Fibroblast of villous mesenchyme (primary cell): Measurements from ENCODE around the gene RNU1-4. TPM values are rescaled to one million over a fixed set of nuclear protein-coding genes. Genes with fewer than 3 reads are reported as not detected.
"Not testable (repeated sequence)": the region's sequence is repeated elsewhere in the genome, so short reads cannot be mapped to it uniquely, and the experiment has no call there.

Experiments
- DNase-seq: peaks from one replicate; pipeline ENCODE4 v3.0.0-alpha.2; 2010; ENCODE audit warnings: low read depth
- H3K4me3 ChIP-seq: 2 replicates; pipeline ENCODE4 v1.5.1; 2011; ENCODE audit warnings: low read depth, mild to moderate bottlenecking, low read length
- CTCF ChIP-seq: IDR thresholded peaks from 2 replicates; pipeline ENCODE4 v1.5.1; 2012; ENCODE audit warnings: low read depth, mild to moderate bottlenecking, low read length; ENCODE audit not compliant: insufficient read depth
- total RNA-seq: library from RNA; depleted of rRNA; stranded (reverse); fragments of >200 nt; gene quantifications from 2 replicates; pipeline ENCODE4 v1.2.3, GENCODE V29; 2012

Gene RNU1-4
- total RNA-seq, 1 donor: not detected

- not testable (repeated sequence) for H3K4me3 ChIP-seq, DNase-seq
Observed at GRCh38 chr1:16707130-16708093, 32.9 kb upstream of the RNU1-4 start.

- DNase-seq, H3K4me3 ChIP-seq: not testable (repeated sequence)
Observed at GRCh38 chr1:16708704-16709103, 31.6 kb upstream of the RNU1-4 start.

- not testable (repeated sequence) for H3K4me3 ChIP-seq, DNase-seq
- peak; percentile 51 for TF ChIP-seq CTCF
Observed at GRCh38 chr1:16709659-16710087, 30.6 kb upstream of the RNU1-4 start.

GRCh38 chr1:16710618-16711017 lies 29.7 kb upstream of the RNU1-4 start:
- H3K4me3 ChIP-seq, DNase-seq: not testable (repeated sequence)

- DNase-seq, H3K4me3 ChIP-seq: not testable (repeated sequence)
Observed at GRCh38 chr1:16712131-16712530, 28.2 kb upstream of the RNU1-4 start.

GRCh38 chr1:16712582-16712981 lies 27.7 kb upstream of the RNU1-4 start:
- H3K4me3 ChIP-seq, DNase-seq: not testable (repeated sequence)

- H3K4me3 ChIP-seq, DNase-seq: not testable (repeated sequence)
Observed at GRCh38 chr1:16712984-16713383, 27.3 kb upstream of the RNU1-4 start.

- DNase-seq, H3K4me3 ChIP-seq: not testable (repeated sequence)
Observed at GRCh38 chr1:16713480-16713879, 26.8 kb upstream of the RNU1-4 start.

GRCh38 chr1:16716691-16717335 lies 23.5 kb upstream of the RNU1-4 start:
- DNase-seq: no peak
- TF ChIP-seq CTCF: no peak
- no peak overlapping the region for H3K4me3 ChIP-seq

GRCh38 chr1:16717336-16718098 lies 22.8 kb upstream of the RNU1-4 start:
- no peak overlapping the region for H3K4me3 ChIP-seq
- DNase-seq: no peak
- TF ChIP-seq CTCF: no peak

- DNase-seq: not testable (repeated sequence)
Observed at GRCh38 chr1:16718099-16718907, 22.0 kb upstream of the RNU1-4 start.

More at GRCh38 chr1:16718099-16718907, 22.0 kb upstream of the RNU1-4 start:
- not testable (repeated sequence) for H3K4me3 ChIP-seq
